ENCODE results near the gene CEP162. TPM values are rescaled to one million over a fixed set of nuclear protein-coding genes. Genes with fewer than 3 reads are reported as not detected.
"Not testable (repeated sequence)": the region's sequence is repeated elsewhere in the genome, so short reads cannot be mapped to it uniquely, and the experiment has no call there.

CEP162 gene
- total RNA-seq, 1 experiment from 2014 or later, result 2.3 TPM

- intact Hi-C loops (cut with micrococcal nuclease), result no loop called here
- no peak overlapping the region for H2AFZ ChIP-seq (ENCODE audit: low read length)
These were observed 14.2 kb downstream of the CEP162 start for GRCh38 chr6:84213217-84213616.

GRCh38 chr6:84204011-84204410 is 23.4 kb downstream of the CEP162 start:
- TF ChIP-seq EZH2 (IDR thresholded peaks at IDR 0.05; ENCODE audit: low read length, unreplicated experiment) (no peak), CTCF (conservative IDR thresholded peaks at IDR 0.05; ENCODE audit: low read depth, low read length) (no peak), EZH2phosphoT487 (IDR thresholded peaks at IDR 0.05; ENCODE audit: borderline replicate concordance, low read length) (no peak)
- DNase-seq (no peak), ATAC-seq (no peak)
- Histone ChIP-seq H3K36me3 (ENCODE audit: low read depth, low read length) (no peaks in the 10 kb centered on the region), H3K4me1 (ENCODE audit: insufficient read depth, low read length) (0 out of 2 replicates have a peak, but pooled peaks cover 3% of the 10 kb centered on the region), H3K9ac (ENCODE audit: low read length) (no peak overlapping the region), H3K9me3 (ENCODE audit: low read length) (no peaks in the 10 kb centered on the region), H2AFZ (ENCODE audit: low read length) (no peak overlapping the region), H3K79me2 (ENCODE audit: low read length) (no peaks in the 10 kb centered on the region), H3F3A (ENCODE audit: low read length, unreplicated experiment) (no peaks in the 10 kb centered on the region), H3K27ac (ENCODE audit: low read length) (no peak overlapping the region), H3K4me2 (ENCODE audit: low read length) (no peak overlapping the region), H4K20me1 (ENCODE audit: low read length) (no peaks in the 10 kb centered on the region), H3K4me3 (ENCODE audit: low read length) (no peak overlapping the region), H3K9me2 (replicated peaks; ENCODE audit: low read length) (no peaks in the 10 kb centered on the region), H3K27me3 (ENCODE audit: low read length) (no peaks in the 10 kb centered on the region)
- CTCF ChIA-PET, result no interaction called here
- intact Hi-C loops (cut with micrococcal nuclease), result no loop called here
- POLR2A ChIA-PET (ENCODE audit: unreplicated experiment), result no interaction called here
- no TSS peak for BruUV-seq (replicated peaks)

More at GRCh38 chr6:84213217-84213616, 14.2 kb downstream of the CEP162 start:
- POLR2A ChIA-PET (ENCODE audit: unreplicated experiment), result no interaction called here
- Histone ChIP-seq H3K9me3 (ENCODE audit: low read length) (no peaks in the 10 kb centered on the region), H3K27ac (ENCODE audit: low read length) (no peak overlapping the region), H3F3A (ENCODE audit: low read length, unreplicated experiment) (no peaks in the 10 kb centered on the region), H3K9ac (ENCODE audit: low read length) (no peak overlapping the region), H3K4me2 (ENCODE audit: low read length) (no peak overlapping the region), H3K27me3 (ENCODE audit: low read length) (no peaks in the 10 kb centered on the region), H3K9me2 (replicated peaks; ENCODE audit: low read length) (no peaks in the 10 kb centered on the region), H3K4me3 (ENCODE audit: low read length) (no peak overlapping the region), H3K79me2 (ENCODE audit: low read length) (no peaks in the 10 kb centered on the region), H3K4me1 (ENCODE audit: insufficient read depth, low read length) (no peaks in the 10 kb centered on the region), H3K36me3 (ENCODE audit: low read depth, low read length) (no peaks in the 10 kb centered on the region), H4K20me1 (ENCODE audit: low read length) (no peaks in the 10 kb centered on the region)
- ATAC-seq, result no peak
- DNase-seq, result no peak
- CTCF ChIA-PET, result no interaction called here
- TF ChIP-seq EZH2phosphoT487 (IDR thresholded peaks at IDR 0.05; ENCODE audit: borderline replicate concordance, low read length) (no peak), EZH2 (IDR thresholded peaks at IDR 0.05; ENCODE audit: low read length, unreplicated experiment) (no peak), CTCF (conservative IDR thresholded peaks at IDR 0.05; ENCODE audit: low read depth, low read length) (no peak)
- no TSS peak for BruUV-seq (replicated peaks)

- H3K79me2 ChIP-seq (ENCODE audit: low read length); H3K4me3 ChIP-seq (ENCODE audit: low read length); CTCF ChIA-PET; H3K27me3 ChIP-seq (ENCODE audit: low read length); H3F3A ChIP-seq (ENCODE audit: low read length, unreplicated experiment); H3K9me2 ChIP-seq (replicated peaks; ENCODE audit: low read length); H3K4me1 ChIP-seq (ENCODE audit: insufficient read depth, low read length); H2AFZ ChIP-seq (ENCODE audit: low read length); H3K36me3 ChIP-seq (ENCODE audit: low read depth, low read length); intact Hi-C loops (cut with micrococcal nuclease); H4K20me1 ChIP-seq (ENCODE audit: low read length); H3K9me3 ChIP-seq (ENCODE audit: low read length); H3K9ac ChIP-seq (ENCODE audit: low read length); DNase-seq; H3K4me2 ChIP-seq (ENCODE audit: low read length); POLR2A ChIA-PET (ENCODE audit: unreplicated experiment); ATAC-seq; H3K27ac ChIP-seq (ENCODE audit: low read length); BruUV-seq (replicated peaks): not testable (repeated sequence)
These were observed 27.5 kb downstream of the CEP162 start for GRCh38 chr6:84199987-84200386.

Measured in PC-3 (cell line).